DMS53 (cell line): ENCODE results near the gene NAXD.
"Not testable (repeated sequence)": the region's sequence is repeated elsewhere in the genome, so short reads cannot be mapped to it uniquely, and the experiment has no call there.

ENCODE experiments used
- DNase-seq: peaks from one replicate; lab custom pipeline; 2025; lab: John Stamatoyannopoulos, UW

The NAXD gene

DNA sequence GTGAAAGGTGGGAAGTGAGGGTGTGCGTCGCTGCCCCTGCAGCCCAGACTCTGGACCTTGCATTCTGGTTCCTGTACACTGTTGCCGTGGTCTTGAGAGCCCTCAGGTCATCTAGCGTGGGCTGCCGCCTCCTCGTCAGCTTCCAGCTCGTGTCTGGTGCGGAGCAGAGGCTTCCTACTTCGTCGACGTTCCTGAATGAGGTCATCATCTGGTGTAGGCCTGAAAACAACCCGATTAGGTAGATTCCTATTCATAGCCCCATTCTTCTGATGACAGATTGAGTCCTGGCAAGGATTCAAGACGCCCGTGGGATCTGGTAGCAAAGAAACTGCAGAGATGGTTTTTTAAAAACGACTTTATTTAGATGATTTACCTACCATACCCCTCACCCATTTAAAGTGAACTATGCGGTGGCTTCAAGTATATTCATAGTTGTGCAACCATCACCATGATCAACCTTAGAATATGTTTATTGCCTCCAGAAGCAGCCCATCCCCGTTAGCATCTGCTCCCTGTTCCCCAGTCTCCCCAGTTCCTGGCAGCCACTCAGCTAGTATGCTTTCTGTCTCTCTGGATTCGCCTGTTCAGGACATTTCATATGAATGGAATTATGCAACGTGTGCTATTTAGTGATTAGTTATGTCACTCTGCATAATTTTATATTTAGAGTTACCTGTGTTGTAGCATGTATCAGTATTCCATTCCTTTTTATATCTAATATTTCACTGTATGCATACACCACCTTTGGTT lies 13.8 kb downstream of the NAXD start:
- no peak for DNase-seq

GRCh38 chr13:110629735-110630134 lies 14.4 kb downstream of the NAXD start:
- DNase-seq: no peak

DNA sequence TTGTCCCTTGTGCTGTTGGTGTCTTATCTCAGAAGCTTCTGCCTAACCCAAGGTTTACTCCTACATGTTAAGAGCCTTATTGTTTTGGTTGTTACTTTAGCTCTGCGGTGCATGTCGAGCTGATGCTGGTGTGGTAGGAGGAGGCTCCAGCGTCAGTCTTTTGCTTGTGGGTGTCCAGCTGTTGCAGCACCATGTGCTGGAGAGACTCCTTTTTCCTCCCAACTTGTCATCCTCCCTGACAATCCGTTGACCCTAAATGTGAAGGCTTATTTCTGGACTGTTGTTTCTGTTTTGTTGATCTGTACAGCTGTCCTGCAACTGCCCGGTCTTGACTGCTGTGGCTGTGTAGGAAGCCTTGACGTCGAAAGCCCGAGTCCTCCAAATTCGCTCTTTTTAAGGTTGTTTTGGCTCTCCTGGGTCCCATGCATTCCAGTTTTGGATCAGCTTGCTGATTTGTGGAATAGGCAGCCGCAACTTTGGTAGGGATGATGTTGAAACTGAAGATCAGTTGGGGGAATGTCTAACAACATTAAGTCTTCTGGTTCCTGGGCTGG lies 15.3 kb downstream of the NAXD start:
- no peak for DNase-seq

DNA sequence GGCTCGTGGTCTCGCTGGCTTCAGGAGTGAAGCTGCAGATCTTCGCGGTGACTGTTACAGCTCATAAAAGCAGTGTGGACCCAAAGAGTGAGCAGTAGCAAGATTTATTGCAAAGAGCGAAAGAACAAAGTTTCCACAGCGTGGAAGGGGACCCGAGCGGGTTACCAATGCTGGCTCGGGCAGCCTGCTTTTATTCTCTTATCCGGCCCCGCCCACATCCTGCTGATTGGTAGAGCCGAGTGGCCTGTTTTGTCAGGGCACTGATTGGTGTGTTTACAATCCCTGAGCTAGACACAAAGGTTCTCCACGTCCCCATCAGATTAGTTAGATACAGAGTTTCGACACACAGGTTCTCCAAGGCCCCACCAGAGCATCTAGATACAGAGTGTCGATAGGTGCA lies 16.9 kb downstream of the NAXD start:
- DNase-seq: not testable (repeated sequence)

- DNase-seq: no peak
Observed at GRCh38 chr13:110633776-110634175, 18.4 kb downstream of the NAXD start.

GRCh38 chr13:110634558-110634957 lies 19.2 kb downstream of the NAXD start:
- DNase-seq: no peak

DNA sequence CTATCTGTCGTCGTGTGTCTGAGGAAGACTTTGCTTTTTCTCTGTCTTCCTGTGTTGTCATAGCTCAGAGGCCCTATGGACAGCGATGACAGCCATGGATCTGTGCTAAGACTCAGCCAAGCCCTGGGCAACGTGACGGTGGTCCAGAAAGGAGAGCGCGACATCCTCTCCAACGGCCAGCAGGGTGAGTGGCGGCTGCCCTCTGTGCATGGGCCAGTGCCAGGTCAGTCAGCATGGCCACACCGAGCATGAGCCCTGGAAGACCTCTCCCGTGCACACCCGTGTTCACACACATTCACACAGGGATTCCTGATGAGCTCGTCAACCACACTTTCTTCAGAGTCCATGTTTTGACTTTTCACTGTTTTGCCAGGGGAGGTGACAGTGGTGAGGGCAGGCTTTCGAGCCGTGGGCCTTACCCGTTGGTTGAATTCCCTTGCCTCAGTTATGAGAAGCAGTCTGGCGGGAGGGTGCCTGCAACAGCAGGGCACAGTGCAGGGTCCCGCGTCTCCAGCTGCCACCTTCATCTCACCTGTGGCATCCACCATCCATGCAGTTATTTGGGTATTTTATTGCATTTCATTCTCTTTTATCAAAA lies 20.2 kb downstream of the NAXD start:
- DNase-seq: no peak

DNA sequence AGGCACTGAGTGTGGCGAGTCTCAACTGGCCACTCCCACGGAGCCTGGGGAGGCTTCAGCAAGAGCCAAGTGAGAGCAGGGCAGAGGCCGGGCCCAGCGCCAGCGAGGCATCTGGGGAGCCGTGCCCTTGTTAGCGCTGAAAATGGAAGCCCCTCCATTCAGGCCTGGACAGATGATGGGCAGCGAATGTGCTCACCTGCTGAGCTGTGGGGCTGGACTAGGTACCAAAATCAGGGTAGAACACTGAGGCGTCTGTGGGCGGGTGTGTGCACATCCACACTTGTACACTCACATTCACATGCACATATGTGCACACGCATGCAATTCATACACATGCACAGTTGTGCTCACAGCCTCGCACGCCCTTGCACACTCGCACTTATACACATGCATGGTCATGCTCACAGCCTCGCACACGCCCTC lies 20.7 kb downstream of the NAXD start:
- DNase-seq: no peak

- no peak for DNase-seq
Observed at GRCh38 chr13:110636701-110637201, 21.4 kb downstream of the NAXD start.

DNA sequence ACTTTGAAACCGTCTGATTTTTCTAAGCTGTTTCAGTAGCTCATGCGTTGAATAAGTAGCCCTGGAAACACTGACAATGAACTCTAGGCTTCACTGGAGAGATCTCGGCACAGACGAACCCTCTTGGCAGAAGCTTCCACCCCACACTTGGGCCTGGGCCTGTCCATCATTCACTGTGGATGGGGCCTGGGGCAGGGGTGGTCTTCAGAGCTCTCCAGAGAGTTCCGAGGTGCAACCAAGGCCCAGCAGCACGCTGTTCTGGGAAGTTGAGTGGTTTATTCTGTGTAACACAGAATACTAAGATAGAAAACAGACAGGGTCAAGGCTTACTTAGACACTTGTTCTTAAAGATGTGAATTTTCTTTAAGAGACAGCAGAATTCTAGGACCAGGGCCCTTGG lies 21.9 kb downstream of the NAXD start:
- DNase-seq: no peak

- no peak for DNase-seq
Observed at GRCh38 chr13:110637747-110638146, 22.4 kb downstream of the NAXD start.

DNA sequence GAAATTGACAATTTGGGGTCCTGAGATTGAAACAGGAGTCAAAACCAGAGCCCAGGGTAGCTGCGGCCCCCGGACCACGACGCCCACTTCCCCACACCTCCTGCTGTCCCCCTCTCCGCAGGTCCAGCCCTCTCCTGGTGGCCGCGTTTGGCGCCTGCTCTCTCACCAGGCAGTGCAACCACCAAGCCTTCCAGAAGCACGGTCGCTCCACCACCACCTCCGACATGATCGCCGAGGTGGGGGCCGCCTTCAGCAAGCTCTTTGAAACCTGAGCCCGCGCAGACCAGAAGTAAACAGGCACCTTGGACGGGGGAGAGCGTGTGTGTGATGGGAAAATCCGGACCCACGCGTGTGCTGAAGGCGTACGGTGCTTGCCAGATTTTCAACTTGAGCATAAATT lies 22.9 kb downstream of the NAXD start:
- DNase-seq: no peak

DNA sequence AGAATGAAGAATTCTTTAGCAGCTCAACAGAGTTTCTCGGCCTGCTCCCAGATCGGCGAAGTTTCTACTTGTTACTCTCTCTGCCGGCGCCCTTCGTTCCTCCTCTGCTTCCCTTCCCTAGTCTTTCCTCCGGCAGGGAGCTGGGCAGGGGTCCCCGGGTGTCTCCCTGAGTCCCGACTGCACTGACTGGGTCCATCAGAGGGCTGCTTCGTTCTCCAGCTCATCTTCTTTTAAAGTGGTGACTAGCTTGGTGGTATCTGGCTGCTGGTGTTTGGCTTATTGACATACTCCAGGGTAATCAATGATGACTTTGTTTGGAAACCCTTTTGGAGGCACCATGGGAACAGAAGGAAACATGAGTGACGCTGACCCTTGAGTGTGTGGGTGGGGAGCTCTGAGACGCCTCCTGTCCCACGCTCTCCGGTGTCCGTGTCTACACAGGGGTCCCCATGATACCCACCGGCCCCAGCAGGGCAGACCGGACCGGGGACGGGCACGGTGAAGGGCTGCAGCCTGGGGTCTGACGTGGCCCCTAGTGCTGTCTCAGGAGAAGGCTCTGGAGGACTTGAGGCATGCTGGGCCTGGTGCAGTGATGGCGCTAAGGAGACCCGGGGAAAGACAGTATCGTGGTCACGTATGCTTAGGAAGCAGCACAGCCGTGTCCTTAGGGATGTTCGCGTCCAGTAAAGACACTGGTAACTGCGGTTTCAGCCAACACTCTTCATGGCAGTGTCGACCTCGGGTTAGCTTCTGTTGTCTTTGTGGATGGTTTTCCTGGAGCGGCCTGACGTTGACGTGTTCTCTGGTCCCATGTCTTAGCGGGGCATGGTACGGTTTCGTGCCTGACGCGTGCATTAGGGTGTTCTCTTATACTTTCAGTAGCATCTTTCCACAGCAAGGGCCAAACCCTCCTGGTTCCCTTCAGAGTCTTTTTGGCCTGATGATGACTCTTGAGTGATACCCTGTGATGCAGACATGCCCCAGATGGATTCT lies 23.8 kb downstream of the NAXD start:
- DNase-seq: no peak

- no peak for DNase-seq
Observed at GRCh38 chr13:110639935-110640334, 24.6 kb downstream of the NAXD start.

- DNase-seq: no peak
Observed at GRCh38 chr13:110640591-110641029, 25.3 kb downstream of the NAXD start.

DNA sequence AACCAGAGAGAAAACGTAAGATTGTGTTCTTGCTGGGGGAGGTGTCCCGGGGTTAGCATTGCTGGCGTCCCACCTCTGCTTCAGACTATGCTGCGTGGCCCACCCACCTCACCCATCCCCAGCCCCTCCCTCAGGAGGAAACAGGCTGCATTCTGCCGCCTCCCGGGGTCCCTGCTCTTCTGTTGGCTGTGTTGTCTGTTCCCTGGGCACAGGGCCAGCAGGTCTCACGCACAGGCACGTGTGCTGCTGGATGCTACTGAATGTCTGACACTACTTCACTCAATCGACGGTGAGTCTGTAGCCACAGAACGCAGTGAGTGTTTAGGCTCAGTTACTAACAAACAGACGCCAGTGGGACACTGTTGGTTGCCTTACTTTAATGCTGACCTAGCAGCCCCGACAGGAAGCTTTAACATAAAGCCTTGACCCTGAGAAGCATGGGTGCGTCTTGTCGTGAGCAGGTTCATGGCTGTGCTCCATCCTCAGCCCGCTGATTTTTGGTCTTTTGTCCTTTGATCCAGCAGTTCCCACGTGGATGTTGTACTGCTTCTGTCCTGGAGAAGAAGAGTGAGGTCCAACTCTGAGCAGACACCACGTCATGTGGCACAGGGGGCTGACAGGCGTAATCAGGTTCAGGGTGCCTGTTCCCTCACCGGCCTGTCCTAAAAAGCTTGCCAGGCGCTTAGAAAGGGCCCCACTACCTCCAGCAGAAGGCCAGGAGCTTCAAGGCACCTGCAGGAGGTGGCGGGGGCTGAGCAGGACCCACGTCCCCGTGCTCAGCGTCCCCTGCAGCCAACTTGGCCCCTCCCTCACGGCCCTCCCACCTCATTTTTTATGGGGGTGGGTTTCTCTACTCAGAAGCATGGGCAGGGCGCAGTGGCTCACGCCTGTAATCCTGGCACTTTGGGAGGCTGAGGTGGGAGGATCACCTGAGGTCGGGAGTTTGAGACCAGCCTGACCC lies 26.0 kb downstream of the NAXD start:
- no peak for DNase-seq

DNA sequence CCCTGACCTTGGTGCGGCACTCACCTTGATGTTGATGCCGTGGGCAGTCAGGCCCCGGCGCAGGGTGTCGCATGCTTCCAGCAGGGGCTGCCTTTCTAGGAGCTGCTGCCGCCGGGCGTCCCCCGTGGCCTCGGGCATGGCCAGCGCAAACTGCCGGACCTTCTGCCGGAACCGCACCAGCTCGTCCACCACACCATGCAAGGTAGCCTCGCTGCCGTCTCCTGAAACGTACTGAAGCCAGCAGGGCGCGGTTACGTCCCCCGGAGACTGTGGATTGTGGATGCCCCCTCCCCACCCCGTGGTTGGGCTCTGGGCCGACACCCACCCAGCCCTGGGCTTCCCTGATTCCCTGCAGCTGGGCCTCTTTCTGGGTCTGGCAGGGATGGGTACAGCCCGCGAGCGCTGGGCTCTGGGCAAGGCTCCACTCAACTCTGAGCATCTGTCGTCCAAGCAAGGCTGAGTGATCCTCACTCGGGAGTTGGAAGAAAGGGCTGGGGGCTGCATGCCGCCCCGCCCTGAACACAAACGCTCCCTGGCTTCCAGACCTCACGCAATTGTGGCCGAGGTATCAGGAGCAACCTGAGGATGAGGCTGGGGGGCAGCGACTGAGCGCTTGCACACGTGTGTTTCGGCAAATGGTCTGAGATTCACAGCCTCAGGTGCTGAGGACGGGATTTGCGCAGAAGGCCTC lies 27.1 kb downstream of the NAXD start:
- DNase-seq: no peak

DNA sequence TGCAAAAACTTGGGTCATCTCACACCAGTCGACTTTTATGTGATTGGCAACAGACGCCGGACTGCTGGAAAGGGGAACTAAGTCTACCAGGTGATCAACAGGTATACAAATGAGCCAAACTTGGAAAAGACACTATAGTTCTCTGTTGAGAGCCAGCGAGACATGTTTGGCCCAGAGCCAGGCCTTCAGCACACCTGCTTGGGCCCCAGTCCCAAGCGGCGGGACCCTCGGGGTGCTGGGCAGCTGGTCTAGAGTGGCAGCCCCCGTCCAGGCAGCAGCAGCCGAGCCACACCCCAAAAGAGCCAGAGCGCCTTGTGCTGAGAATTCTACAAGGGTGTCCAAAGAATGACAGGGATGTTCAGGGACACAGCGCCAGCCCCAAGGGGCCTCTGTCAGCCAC lies 28.0 kb downstream of the NAXD start:
- no peak for DNase-seq

- DNase-seq: no peak
Observed at GRCh38 chr13:110643768-110644421, 28.6 kb downstream of the NAXD start.
